Endothelial cell (in vitro differentiated cells): Measurements from ENCODE around the gene PYROXD2. TPM values are rescaled to one million over a fixed set of nuclear protein-coding genes. Genes with fewer than 3 reads are reported as not detected.

Experiments used
- DNase-seq: peaks from one replicate; pipeline ENCODE4 v3.0.0; 2021; ENCODE audit warnings: low spot score
- H3K27ac Mint-ChIP-seq: one replicate; pipeline ENCODE4 v1.8.0; 2021; ENCODE audit warnings: mixed read lengths, inconsistent platforms; ENCODE audit not compliant: unreplicated experiment
- H3K27me3 Mint-ChIP-seq: one replicate; pipeline ENCODE4 v1.8.0; 2021; ENCODE audit warnings: mild to moderate bottlenecking, moderate library complexity, mixed read lengths, inconsistent platforms; ENCODE audit not compliant: unreplicated experiment
- H3K36me3 Mint-ChIP-seq: one replicate; pipeline ENCODE4 v1.8.0; 2021; ENCODE audit warnings: mild to moderate bottlenecking, low read depth, mixed read lengths, inconsistent platforms; ENCODE audit not compliant: unreplicated experiment
- H3K4me1 Mint-ChIP-seq: one replicate; pipeline ENCODE4 v1.8.0; 2021; ENCODE audit warnings: mild to moderate bottlenecking, mixed read lengths, inconsistent platforms; ENCODE audit not compliant: unreplicated experiment
- H3K4me3 Mint-ChIP-seq: one replicate; pipeline ENCODE4 v1.8.0; 2021; ENCODE audit warnings: mild to moderate bottlenecking, mixed read lengths, inconsistent platforms; ENCODE audit not compliant: unreplicated experiment
- H3K9me3 Mint-ChIP-seq: one replicate; pipeline ENCODE4 v1.8.0; 2021; ENCODE audit warnings: mixed read lengths, inconsistent platforms; ENCODE audit not compliant: unreplicated experiment
- CTCF ChIP-seq: fragments of 200-600 bp; sonication (generic); IDR thresholded peaks from one replicate; pipeline ENCODE4 v1.5.0; 2021; ENCODE audit warnings: antibody characterized with exemption; ENCODE audit not compliant: unreplicated experiment
- total RNA-seq: library from RNA; stranded (reverse); fragmentation: NEBNext Ultra II Directional; extraction: Animal tissue kit (Norgen Biotek cat#: 25700); gene quantifications from one replicate; pipeline ENCODE4 v1.2.1, GENCODE V29; 2021; ENCODE audit not compliant: unreplicated experiment

The PYROXD2 gene
- total RNA-seq, 1 donor from 2014 or later = 5.8 TPM

GRCh38 chr10:98410759-98411158 is 4.2 kb downstream of the PYROXD2 start:
- H3K36me3 Mint-ChIP-seq = peaks cover 3% of the 10 kb centered on the region
- no peak for TF ChIP-seq CTCF
- peaks cover 3% of the 10 kb centered on the region for H3K27me3 Mint-ChIP-seq
- H3K4me1 Mint-ChIP-seq = peaks cover 3% of the 10 kb centered on the region
- H3K9me3 Mint-ChIP-seq = no peaks in the 10 kb centered on the region
- H3K27ac Mint-ChIP-seq = no peak overlapping the region
- no peak overlapping the region for H3K4me3 Mint-ChIP-seq
- DNase-seq = no peak

- DNase-seq = no peak
- TF ChIP-seq CTCF = no peak
- H3K9me3 Mint-ChIP-seq = no peaks in the 10 kb centered on the region
- H3K27ac Mint-ChIP-seq = no peak overlapping the region
- H3K4me3 Mint-ChIP-seq = no peak overlapping the region
- peaks cover 3% of the 10 kb centered on the region for H3K36me3 Mint-ChIP-seq
- H3K27me3 Mint-ChIP-seq = peaks cover 2% of the 10 kb centered on the region
- peaks cover 2% of the 10 kb centered on the region for H3K4me1 Mint-ChIP-seq
Measured at GRCh38 chr10:98410135-98410743, 4.7 kb downstream of the PYROXD2 start.

GRCh38 chr10:98408799-98409198 is 6.2 kb downstream of the PYROXD2 start:
- DNase-seq = no peak
- Mint-ChIP-seq H3K27ac (no peak overlapping the region), H3K4me1 (no peaks in the 10 kb centered on the region), H3K36me3 (peaks cover 3% of the 10 kb centered on the region), H3K4me3 (no peak overlapping the region), H3K27me3 (peaks cover 2% of the 10 kb centered on the region), H3K9me3 (no peaks in the 10 kb centered on the region)
- no peak for TF ChIP-seq CTCF

- no peak for DNase-seq
- Mint-ChIP-seq H3K27me3 (peaks cover 2% of the 10 kb centered on the region), H3K36me3 (peaks cover 6% of the 10 kb centered on the region), H3K9me3 (no peaks in the 10 kb centered on the region), H3K4me3 (no peak overlapping the region), H3K4me1 (no peaks in the 10 kb centered on the region), H3K27ac (no peak overlapping the region)
- no peak for TF ChIP-seq CTCF
Measured at GRCh38 chr10:98407744-98408241, 7.2 kb downstream of the PYROXD2 start.

GRCh38 chr10:98407017-98407743 is 7.8 kb downstream of the PYROXD2 start:
- H3K9me3 Mint-ChIP-seq = no peaks in the 10 kb centered on the region
- no peaks in the 10 kb centered on the region for H3K4me1 Mint-ChIP-seq
- peaks cover 2% of the 10 kb centered on the region for H3K27me3 Mint-ChIP-seq
- H3K36me3 Mint-ChIP-seq = peaks cover 3% of the 10 kb centered on the region
- DNase-seq = no peak
- TF ChIP-seq CTCF = no peak
- no peak overlapping the region for H3K4me3 Mint-ChIP-seq
- H3K27ac Mint-ChIP-seq = no peak overlapping the region
